Omental fat pad (tissue), 4 donors: ENCODE data around the gene FAM131C. TPM values are rescaled to one million over a fixed set of nuclear protein-coding genes. Genes with fewer than 3 reads are reported as not detected.

Source experiments
- ATAC-seq: fragments of 150-250 bp; one replicate; pipeline ENCODE4 v1.9.1; 2016; ENCODE audit warnings: mild to moderate bottlenecking, moderate library complexity; ENCODE audit not compliant: low FRiP score
- DNase-seq: peaks from one replicate; pipeline ENCODE4 v3.0.0-alpha.2; 2019; ENCODE audit warnings: low spot score
- total RNA-seq, 4 donors: library from RNA; depleted of rRNA; stranded (reverse); fragments of >200 nt; gene quantifications; one replicate each; pipeline ENCODE4 v1.1.0, GENCODE V29; 2016
- TF ChIP-seq, protein P1 (sequence below), 3 donors: fragments of 450-650 bp; IDR thresholded peaks; one replicate each; pipeline ENCODE4 v1.5.1; 2016 to 2017; ENCODE audit warnings: antibody characterized with exemption in 3 of 3, mild to moderate bottlenecking in 3 of 3, moderate library complexity in 2 of 3

The FAM131C gene
- total RNA-seq, 4 donors from 2014 or later = not detected

DNA sequence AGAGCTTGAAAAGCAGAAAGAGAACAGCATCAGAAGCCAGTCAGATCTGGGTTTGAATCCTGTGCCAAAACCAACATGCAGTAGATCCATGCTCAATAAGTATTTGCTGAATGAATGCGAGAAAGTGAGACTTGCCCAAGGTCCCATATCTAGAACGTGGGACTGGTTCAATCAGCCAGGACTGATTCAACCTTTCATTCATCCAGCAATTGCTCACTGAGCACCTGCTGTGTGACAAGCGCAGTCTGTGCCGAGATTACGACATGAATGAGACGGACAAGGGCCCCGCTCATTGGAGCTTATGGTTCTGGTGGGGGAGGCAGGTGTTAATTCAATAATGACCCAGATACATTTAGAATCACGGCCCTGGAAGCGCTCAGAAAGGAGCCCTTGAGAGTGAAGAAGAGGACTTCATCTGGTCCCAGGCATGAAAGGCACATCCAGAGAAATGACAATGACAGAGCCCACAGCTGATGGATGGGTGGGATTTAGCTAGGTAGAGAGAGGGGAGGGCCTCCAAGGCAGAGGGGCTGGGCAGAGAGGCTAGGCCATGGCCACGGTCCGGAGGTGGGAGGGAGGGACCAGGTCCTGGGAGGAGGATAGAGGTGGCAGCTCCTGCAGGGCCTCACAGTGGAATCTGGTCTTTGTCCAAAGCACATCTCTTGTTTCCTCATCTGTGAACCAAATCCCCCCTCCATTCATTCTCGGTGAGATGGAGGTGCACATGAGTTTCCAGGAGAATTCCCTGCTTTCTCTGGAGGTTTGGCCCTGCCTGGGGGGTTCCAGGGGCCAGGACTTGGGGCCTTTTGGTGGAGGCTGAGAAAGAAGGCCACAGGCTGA, 4.2 kb upstream of the FAM131C start:
- TF ChIP-seq, protein P1, sequence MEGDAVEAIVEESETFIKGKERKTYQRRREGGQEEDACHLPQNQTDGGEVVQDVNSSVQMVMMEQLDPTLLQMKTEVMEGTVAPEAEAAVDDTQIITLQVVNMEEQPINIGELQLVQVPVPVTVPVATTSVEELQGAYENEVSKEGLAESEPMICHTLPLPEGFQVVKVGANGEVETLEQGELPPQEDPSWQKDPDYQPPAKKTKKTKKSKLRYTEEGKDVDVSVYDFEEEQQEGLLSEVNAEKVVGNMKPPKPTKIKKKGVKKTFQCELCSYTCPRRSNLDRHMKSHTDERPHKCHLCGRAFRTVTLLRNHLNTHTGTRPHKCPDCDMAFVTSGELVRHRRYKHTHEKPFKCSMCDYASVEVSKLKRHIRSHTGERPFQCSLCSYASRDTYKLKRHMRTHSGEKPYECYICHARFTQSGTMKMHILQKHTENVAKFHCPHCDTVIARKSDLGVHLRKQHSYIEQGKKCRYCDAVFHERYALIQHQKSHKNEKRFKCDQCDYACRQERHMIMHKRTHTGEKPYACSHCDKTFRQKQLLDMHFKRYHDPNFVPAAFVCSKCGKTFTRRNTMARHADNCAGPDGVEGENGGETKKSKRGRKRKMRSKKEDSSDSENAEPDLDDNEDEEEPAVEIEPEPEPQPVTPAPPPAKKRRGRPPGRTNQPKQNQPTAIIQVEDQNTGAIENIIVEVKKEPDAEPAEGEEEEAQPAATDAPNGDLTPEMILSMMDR (IDR thresholded peaks at IDR 0.05) = no peak
- DNase-seq (no peak), ATAC-seq (no peak)

DNA sequence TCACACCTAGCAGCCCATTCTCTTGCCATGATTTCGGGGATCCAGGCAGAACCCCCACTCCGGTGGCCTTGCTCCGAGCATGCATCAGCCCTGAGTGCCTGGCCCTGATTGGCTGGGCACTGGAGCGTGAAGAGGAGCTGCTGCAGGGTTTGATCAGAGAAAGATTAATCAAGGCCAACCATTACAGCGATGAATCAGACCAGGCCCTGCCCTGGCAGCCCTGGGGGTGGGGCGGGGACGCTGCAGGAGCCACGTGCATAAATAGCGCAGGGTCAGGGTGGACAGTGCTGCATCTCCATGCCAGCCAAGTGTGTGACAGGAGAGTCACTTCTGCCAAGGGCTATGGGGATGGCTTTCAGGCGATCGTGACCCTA, 3.4 kb upstream of the FAM131C start:
- DNase-seq (no peak), ATAC-seq (no peak)
- TF ChIP-seq, protein P1 (IDR thresholded peaks at IDR 0.05) = no peak

GRCh38 chr1:16076031-16076864, 2.8 kb upstream of the FAM131C start:
- peak; percentile 51 for DNase-seq
- ATAC-seq = no peak
- TF ChIP-seq, protein P1 (IDR thresholded peaks at IDR 0.05) = no peak

DNA sequence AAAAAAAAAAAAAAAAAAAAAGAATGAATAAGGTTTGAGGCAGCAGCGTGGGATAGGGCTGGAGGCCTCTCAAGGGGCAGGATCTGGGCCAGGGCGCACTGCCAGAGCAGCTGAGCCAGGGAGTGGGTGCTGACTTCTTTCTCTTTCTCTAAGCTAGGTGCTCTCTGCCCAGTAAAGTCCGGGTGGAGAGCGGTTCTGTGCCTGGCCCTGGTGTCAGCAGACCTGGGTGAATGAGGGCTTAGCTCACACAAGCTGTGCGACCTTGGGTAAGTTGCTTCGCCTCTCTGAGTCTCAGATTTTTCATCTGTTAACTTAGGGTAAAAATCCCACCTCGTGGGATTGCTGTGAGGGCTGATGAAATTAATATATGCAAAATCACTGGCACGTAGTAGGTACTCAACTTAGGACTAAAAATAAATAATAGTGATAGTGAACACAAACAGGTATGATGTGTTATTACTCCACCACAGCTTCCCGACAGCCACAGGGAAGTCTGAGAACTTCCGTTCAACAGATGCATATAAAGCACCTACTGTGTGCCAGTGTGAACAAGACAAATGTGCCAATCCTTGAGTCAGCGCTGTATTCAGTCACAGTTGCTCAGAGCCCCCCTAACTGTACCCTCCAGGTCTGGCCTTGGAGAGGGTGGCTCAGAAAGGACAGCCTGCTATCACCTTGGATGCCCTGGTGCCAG, 2.0 kb upstream of the FAM131C start:
- peak; percentile 50 for ATAC-seq
- TF ChIP-seq, protein P1 (IDR thresholded peaks at IDR 0.05) = no peak
- DNase-seq = peak; percentile 51

GRCh38 chr1:16074217-16074616, 766 bp upstream of the FAM131C start:
- TF ChIP-seq, protein P1 (IDR thresholded peaks at IDR 0.05) = no peak
- DNase-seq (no peak), ATAC-seq (no peak)

GRCh38 chr1:16072616-16073484, 601 bp downstream of the FAM131C start:
- no peak for DNase-seq
- no peak for ATAC-seq
- TF ChIP-seq, protein P1 (IDR thresholded peaks at IDR 0.05) = no peak
